Activated CD8-positive, alpha-beta T cell treated with anti-CD3 and anti-CD28 coated beads, Interleukin-2, amount 10 ng/mL, durations not matched to agents 7 days and 5 days (primary cell): ENCODE results near the gene AIFM3. TPM values are rescaled to one million over a fixed set of nuclear protein-coding genes. Genes with fewer than 3 reads are reported as not detected.

Experiments
- ATAC-seq: fragments of 150-1000 bp; cut with Tn5 transposase; one replicate; pipeline ENCODE4 v1.10.0; 2021; ENCODE audit warnings: moderate library complexity
- CTCF ChIA-PET: fragments of 350-600 bp; sonication (Branson Sonifier 250); formaldehyde crosslinking; loops from one replicate; lab custom pipeline; 2021; ENCODE audit warnings: antibody characterized with exemption; lab: Charles Lee
- POLR2A ChIA-PET: fragments of 350-600 bp; sonication (Branson Sonifier 250); formaldehyde crosslinking; loops from one replicate; lab custom pipeline; 2021; ENCODE audit warnings: antibody characterized with exemption; lab: Charles Lee
- DNase-seq: peaks from one replicate; pipeline ENCODE4 v3.0.0-alpha.2; 2020
- H3K27ac Mint-ChIP-seq: one replicate; pipeline ENCODE4 v1.8.0; 2021; ENCODE audit warnings: mild to moderate bottlenecking, mixed read lengths
- H3K27me3 Mint-ChIP-seq: one replicate; pipeline ENCODE4 v1.8.0; 2021; ENCODE audit warnings: low read depth, mixed read lengths
- H3K36me3 Mint-ChIP-seq: one replicate; pipeline ENCODE4 v1.8.0; 2021; ENCODE audit warnings: low read depth, mixed read lengths
- H3K4me1 Mint-ChIP-seq: one replicate; pipeline ENCODE4 v1.8.0; 2021; ENCODE audit warnings: low read depth, mixed read lengths
- H3K4me3 Mint-ChIP-seq: one replicate; pipeline ENCODE4 v1.8.0; 2021; ENCODE audit warnings: mild to moderate bottlenecking, mixed read lengths
- H3K9me3 Mint-ChIP-seq: one replicate; pipeline ENCODE4 v1.8.0; 2022; ENCODE audit warnings: mixed read lengths; ENCODE audit not compliant: insufficient read depth
- total RNA-seq, 2 experiments: library from RNA; stranded (reverse); gene quantifications; one replicate each; pipeline ENCODE4 v1.2.3, GENCODE V29; 2021

Gene AIFM3
- total RNA-seq, 2 experiments from 2014 or later, result 0.37 to 0.39 TPM

DNA sequence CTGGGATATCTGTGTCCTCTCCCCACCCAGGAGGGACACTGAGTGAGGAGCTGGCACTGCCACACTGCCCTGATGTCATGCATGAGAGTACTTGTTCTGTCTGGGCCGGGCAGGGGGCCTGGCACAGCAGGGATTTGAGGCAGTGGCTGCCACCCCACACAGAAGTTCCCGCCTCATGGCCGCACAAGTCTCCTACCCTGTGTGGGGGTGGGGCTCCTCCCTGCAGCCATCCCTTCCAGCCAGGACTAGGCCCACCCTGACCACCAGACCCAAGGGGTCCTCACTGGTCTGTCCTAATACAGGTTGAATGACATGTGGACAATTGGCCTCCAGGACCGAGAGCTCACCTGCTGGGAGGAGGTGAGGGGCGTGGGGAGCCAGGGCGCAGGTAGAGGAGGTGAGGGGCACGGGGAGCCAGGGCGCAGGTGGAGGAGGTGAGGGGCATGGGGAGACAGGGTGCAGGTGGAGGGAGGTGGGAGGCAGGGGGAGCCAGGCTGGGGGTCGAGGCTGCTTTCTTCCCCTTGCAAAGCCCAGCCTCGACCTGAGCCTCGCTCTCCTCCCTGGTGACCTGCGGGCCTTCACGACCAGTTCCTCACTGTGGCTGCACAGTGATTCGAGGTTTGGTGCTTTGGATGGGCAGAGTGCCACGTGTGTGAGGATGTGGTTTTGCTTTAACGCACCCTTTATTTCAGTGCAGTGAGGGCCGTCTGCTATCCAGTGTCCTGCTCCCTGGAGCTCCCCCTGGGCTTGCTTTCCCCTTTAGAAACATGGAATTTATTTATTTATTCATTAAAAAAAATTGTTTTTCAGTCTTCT lies 22.5 kb downstream of the AIFM3 start:
- no peak overlapping the region for H3K27ac Mint-ChIP-seq
- CTCF ChIA-PET, result no interaction called here
- no peak for ATAC-seq
- H3K36me3 Mint-ChIP-seq, result peaks cover 9% of the 10 kb centered on the region
- no peaks in the 10 kb centered on the region for H3K9me3 Mint-ChIP-seq
- DNase-seq, result no peak
- POLR2A ChIA-PET, result interaction anchor here (1.1 kb wide), 1 partner anchor 11 kb away, joined by 4 read pairs; no protein-coding TSS in a partner anchor
- H3K4me3 Mint-ChIP-seq, result no peak overlapping the region
- peaks cover 10% of the 10 kb centered on the region for H3K4me1 Mint-ChIP-seq
- no peaks in the 10 kb centered on the region for H3K27me3 Mint-ChIP-seq

DNA sequence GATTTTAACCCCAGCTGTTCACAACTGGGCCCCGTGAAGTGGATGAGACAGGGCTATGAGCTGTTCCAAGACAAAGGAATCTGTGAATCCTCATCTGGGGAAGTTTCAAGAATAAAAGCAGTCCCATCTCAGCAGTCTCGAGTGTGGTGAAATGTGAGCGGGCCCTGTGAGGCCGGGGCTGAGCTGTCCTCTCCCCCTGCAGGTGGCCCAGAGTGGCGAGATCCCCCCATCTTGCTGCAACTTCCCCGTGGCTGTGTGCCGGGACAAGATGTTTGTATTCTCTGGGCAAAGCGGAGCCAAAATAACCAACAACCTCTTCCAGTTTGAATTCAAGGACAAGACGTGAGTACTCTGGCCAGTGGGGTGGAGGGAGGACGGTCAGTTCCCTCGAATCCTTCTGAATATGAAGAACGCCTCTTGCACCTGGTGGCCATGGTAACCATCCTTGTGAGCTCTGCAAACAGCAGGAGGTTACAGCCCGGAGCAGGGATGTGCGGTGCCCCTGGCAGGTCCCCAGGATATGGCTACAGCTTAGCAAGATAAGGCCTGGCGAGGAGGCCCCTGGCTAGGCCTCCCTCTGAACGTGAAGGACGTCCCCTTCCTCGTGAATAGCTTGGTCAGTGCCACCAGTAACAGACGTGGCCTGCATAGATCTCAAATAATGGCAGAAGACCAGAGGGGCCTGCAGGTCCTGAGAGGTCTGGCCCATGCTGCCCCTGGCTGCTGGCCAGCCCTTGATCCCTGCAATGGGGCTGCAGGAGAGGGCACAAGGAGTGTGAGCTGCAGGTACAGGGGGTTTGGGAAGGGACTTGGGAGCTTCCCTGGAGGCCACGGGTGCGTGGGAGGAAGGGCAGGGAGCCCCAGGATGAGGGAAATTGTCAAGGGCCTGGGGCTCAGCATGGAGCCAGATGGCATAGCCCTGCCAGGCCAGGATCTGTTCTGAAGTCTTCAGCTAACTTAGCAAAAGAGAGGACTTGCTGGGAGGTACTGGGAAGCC lies 23.4 kb downstream of the AIFM3 start:
- Mint-ChIP-seq H3K4me3 (no peak overlapping the region), H3K9me3 (no peaks in the 10 kb centered on the region), H3K4me1 (peaks cover 10% of the 10 kb centered on the region), H3K36me3 (peaks cover 9% of the 10 kb centered on the region), H3K27ac (no peak overlapping the region), H3K27me3 (no peaks in the 10 kb centered on the region)
- no peak for ATAC-seq
- ChIA-PET POLR2A (interaction anchor here (1.1 kb wide), 1 partner anchor 10 kb away, joined by 4 read pairs; no protein-coding TSS in a partner anchor), CTCF (interaction anchor here (1.2 kb wide), 1 partner anchor 12 kb away, joined by 3 read pairs; the partner anchor contains the start of gene THAP7)
- no peak for DNase-seq

DNA sequence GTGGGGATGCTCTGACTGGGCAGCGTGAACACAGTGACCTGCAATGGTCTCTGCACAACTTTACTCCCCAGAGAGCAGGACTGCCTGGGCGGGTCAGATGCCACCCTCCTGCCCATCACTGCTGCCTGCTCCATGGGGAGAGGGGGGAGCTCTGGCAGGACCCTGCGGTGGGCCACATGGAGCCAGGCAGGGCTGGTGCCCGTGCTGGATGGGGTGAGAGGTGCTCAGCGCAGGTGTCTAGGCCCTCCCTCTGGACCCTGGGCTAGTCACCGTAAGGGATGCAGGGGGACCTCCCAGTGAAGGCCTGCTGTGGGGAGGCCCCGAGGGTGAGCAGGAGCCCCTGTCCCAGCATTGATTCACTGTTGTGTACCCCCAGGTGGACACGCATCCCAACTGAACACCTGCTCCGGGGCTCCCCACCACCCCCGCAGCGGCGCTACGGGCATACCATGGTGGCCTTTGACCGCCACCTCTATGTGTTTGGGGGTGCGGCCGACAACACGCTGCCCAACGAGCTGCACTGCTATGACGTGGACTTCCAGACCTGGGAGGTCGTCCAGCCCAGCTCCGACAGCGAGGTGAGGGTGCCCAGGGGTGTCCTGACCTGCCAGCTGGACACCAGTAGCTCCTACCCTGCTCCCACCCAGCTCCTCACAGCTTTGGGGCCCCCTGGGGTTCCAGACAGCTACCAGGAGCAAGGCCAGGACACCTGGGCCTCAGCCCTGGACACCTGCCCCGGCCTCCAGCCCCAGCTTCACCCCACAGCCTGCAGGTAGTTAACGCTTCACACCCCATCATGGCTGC lies 24.4 kb downstream of the AIFM3 start:
- Mint-ChIP-seq H3K27ac (no peak overlapping the region), H3K36me3 (peaks cover 12% of the 10 kb centered on the region), H3K27me3 (no peaks in the 10 kb centered on the region), H3K9me3 (no peaks in the 10 kb centered on the region), H3K4me1 (peaks cover 10% of the 10 kb centered on the region), H3K4me3 (no peak overlapping the region)
- POLR2A ChIA-PET, result interaction anchor here (0.7 kb wide), 1 partner anchor 9 kb away, joined by 3 read pairs; no protein-coding TSS in a partner anchor
- CTCF ChIA-PET, result interaction anchor here (1.2 kb wide), 1 partner anchor 11 kb away, joined by 3 read pairs; the partner anchor contains the start of gene THAP7
- DNase-seq (no peak), ATAC-seq (no peak)

DNA sequence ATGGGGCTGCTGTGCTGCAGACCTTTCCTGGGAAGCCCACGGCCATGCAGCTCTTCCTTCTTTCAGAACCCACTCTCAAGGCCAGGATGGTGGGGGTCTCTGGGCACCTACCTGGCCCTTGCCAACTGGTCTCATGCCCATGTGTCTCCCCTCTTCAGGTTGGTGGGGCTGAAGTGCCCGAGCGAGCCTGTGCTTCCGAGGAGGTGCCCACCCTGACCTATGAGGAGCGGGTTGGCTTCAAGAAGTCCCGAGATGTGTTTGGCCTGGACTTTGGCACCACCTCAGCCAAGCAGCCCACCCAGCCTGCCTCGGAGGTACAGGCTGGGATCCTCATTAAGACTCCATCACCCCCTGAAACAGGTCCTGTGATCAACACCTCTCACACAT lies 25.0 kb downstream of the AIFM3 start:
- ChIA-PET POLR2A (no interaction called here), CTCF (no interaction called here)
- no peak for ATAC-seq
- Mint-ChIP-seq H3K4me1 (peaks cover 10% of the 10 kb centered on the region), H3K4me3 (no peak overlapping the region), H3K27ac (no peak overlapping the region), H3K9me3 (no peaks in the 10 kb centered on the region), H3K27me3 (no peaks in the 10 kb centered on the region), H3K36me3 (peaks cover 10% of the 10 kb centered on the region)
- no peak for DNase-seq

DNA sequence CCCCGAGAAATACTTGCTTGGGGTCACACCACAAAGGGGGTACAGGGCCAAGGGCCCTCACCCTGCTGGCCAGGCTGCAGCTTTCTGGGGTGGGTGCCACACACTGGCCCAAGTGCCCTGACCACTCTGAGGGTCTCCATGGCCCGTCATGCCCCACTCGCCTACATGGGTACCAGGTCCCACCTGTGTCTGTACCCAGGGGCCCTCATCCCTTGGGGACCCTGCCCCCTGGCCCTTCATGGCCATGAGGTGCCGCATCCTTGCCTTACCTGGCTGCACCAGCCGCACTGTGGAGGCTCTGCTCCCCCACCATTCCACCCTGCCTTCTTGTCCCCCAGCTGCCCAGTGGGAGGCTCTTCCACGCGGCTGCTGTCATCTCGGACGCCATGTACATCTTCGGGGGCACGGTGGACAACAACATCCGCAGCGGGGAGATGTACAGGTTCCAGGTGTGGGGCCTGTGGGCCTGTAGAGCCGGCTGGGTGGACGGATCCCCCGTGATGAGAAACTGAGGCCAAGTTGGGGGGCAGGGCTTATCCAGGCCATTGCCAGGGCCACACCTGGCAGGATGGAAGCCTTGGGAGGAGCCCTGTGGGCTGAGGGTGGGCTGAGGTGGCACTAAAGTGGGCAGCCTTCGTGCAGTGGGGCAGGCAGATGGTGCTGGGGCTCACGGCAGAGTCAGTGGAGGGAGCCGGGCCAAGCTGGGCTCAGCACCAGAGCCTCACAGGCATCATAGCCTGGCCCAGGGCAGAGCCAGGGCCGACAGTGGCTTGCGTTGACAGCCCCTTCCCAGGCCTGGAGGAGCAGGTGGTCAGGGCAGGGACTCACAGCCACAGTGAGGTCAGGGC lies 25.6 kb downstream of the AIFM3 start:
- no peak overlapping the region for H3K27ac Mint-ChIP-seq
- POLR2A ChIA-PET, result interaction anchor here (0.5 kb wide), 1 partner anchor 1325 kb away, joined by 3 read pairs; no protein-coding TSS in a partner anchor
- CTCF ChIA-PET, result no interaction called here

DNA sequence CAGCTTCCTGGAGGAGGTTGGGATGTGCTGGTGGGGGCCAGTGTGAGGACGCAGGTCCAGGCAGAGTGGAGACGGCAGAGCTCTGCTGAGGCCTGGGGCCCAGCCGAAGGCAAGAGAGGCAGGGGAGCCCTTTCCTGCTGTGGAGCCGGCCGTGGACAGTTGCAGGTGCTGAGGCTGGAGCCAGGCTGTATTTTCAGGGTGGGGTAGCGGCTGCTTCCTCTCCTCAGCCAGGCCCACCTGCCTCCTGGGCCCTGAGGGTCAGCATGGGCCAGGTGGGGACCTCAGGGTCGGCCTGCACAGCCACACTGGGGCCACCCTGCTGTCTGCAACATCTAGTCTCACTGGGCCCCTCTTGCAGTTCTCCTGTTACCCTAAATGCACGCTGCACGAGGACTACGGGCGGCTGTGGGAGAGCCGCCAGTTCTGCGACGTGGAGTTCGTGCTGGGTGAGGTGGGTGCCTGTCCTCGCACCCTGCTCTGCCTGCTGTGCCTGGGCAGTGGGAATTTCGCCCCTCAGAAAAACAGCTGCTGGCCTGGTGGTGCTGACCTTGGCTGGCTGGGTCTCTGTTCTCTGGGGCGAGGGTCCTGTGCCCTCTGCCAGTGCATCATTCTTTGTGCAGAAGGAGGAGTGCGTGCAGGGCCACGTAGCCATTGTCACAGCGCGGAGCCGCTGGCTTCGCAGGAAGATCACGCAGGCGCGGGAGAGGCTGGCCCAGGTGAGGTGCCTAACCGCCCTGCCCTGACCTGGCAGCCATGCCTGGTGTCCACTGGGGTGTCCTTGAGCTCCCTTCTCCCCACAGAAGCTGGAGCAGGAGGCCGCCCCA lies 26.5 kb downstream of the AIFM3 start:
- ATAC-seq (no peak), DNase-seq (no peak)
- Mint-ChIP-seq H3K4me3 (no peak overlapping the region), H3K36me3 (peaks cover 13% of the 10 kb centered on the region), H3K27ac (no peak overlapping the region), H3K9me3 (no peaks in the 10 kb centered on the region), H3K27me3 (no peaks in the 10 kb centered on the region), H3K4me1 (peaks cover 10% of the 10 kb centered on the region)
- ChIA-PET POLR2A (no interaction called here), CTCF (no interaction called here)

More for the DNA sequence above, 25.6 kb downstream of the AIFM3 start:
- DNase-seq (no peak), ATAC-seq (no peak)
- H3K9me3 Mint-ChIP-seq, result no peaks in the 10 kb centered on the region
- no peak overlapping the region for H3K4me3 Mint-ChIP-seq
- H3K4me1 Mint-ChIP-seq, result peaks cover 10% of the 10 kb centered on the region
- peaks cover 8% of the 10 kb centered on the region for H3K36me3 Mint-ChIP-seq
- H3K27me3 Mint-ChIP-seq, result no peaks in the 10 kb centered on the region

DNA sequence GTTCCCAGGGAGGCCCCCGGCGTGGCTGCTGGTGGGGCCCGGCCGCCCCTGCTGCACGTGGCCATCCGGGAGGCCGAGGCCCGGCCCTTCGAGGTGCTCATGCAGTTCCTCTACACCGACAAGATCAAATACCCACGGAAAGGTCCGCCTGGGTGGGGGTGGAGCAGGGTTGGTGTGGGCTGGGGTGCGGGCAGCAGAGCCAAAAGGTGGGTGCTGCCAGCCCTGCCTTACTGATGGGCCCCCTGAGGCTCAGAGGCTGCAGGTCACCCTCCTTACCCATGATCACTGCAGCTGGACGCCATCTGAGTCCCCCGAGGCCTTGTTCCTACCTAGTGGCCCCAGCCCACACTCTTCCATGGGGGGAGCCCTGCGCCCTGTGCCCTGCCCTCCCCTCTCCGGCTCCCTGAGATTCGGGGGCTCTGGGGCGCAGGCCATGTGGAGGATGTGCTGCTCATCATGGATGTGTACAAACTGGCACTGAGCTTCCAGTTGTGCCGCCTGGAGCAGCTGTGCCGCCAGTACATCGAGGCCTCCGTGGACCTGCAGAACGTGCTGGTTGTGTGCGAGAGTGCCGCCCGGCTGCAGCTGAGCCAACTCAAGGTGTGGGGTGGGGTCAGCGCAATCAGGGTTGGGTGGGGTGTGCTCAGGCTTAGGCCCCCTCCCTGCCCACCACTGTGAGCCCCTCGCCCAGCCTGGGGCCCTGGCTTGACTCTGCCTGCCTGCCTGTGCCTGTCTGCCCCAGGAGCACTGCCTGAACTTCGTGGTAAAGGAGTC lies 27.3 kb downstream of the AIFM3 start:
- H3K27me3 Mint-ChIP-seq, result no peaks in the 10 kb centered on the region

DNA sequence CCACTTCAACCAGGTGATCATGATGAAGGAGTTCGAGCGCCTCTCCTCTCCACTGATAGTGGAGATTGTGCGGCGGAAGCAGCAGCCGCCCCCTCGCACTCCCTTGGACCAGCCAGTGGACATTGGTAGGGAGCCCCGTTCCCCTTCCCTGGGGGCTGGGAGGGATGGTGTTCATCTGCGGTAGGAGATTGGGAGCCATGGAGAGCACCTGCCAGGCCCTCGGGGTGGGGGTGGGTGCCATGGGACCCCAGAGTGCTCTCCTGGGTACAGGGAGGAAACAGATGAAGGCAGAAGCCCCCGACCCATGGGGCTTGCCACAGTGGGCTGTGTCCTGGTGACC lies 27.8 kb downstream of the AIFM3 start:
- Mint-ChIP-seq H3K36me3 (peaks cover 17% of the 10 kb centered on the region), H3K27me3 (no peaks in the 10 kb centered on the region), H3K4me3 (no peak overlapping the region), H3K4me1 (peaks cover 5% of the 10 kb centered on the region), H3K9me3 (no peaks in the 10 kb centered on the region), H3K27ac (no peak overlapping the region)
- ATAC-seq, result no peak
- DNase-seq, result no peak
- ChIA-PET CTCF (no interaction called here), POLR2A (no interaction called here)

More for the DNA sequence above, 27.3 kb downstream of the AIFM3 start:
- peaks cover 8% of the 10 kb centered on the region for H3K4me1 Mint-ChIP-seq
- H3K27ac Mint-ChIP-seq, result no peak overlapping the region
- H3K4me3 Mint-ChIP-seq, result no peak overlapping the region
- peaks cover 17% of the 10 kb centered on the region for H3K36me3 Mint-ChIP-seq
- POLR2A ChIA-PET, result no interaction called here
- ATAC-seq (no peak), DNase-seq (no peak)
- CTCF ChIA-PET, result no interaction called here
- H3K9me3 Mint-ChIP-seq, result no peaks in the 10 kb centered on the region

DNA sequence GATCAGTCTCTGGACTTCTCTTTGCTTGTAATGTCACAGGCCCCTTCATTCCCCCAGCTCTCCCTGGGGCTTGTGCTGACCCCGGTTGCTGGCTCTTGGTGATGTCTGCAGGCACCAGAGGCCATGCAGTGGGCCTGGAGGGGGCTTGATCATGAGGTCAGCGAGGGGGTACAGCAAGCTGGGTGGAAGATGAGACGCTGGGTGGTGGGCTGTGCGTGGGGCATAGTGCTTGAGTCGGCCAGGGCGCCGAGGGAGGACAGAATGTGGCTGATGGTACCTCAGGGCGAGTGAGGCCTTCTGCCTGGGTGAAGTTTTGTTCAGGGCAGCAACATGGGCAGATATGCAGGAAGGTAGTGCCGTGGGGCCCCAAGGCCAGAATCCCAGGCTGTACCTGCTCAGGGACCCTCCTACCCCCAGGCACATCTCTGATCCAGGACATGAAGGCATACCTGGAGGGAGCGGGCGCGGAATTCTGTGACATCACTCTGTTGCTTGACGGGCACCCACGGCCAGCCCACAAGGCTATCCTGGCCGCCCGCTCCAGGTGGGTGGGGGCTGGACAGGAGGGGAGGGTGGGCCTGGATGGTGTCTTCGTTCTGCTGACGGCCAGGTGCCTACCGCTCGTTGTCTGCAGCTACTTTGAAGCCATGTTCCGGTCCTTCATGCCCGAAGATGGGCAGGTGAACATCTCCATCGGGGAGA lies 28.4 kb downstream of the AIFM3 start:
- H3K27ac Mint-ChIP-seq, result no peak overlapping the region
- no peak overlapping the region for H3K4me3 Mint-ChIP-seq
- ATAC-seq, result no peak
- DNase-seq, result no peak
- H3K36me3 Mint-ChIP-seq, result peaks cover 21% of the 10 kb centered on the region
- ChIA-PET CTCF (no interaction called here), POLR2A (interaction anchor here (0.9 kb wide), 1 partner anchor 13 kb away, joined by 3 read pairs; the partner anchor contains the start of gene LZTR1)
- no peaks in the 10 kb centered on the region for H3K27me3 Mint-ChIP-seq
- H3K4me1 Mint-ChIP-seq, result peaks cover 7% of the 10 kb centered on the region
- no peaks in the 10 kb centered on the region for H3K9me3 Mint-ChIP-seq
